ENCODE data around the gene CCDC3.

CCDC3 gene

GRCh38 chr10:12919574-12919973 is 81.9 kb downstream of the CCDC3 start:
- no peak for DNase-seq

GRCh38 chr10:12916587-12916986 is 84.9 kb downstream of the CCDC3 start:
- DNase-seq = no peak

- no peak for DNase-seq
Observed at GRCh38 chr10:12915637-12916168, 85.8 kb downstream of the CCDC3 start.

GRCh38 chr10:12914111-12914510 is 87.4 kb downstream of the CCDC3 start:
- no peak for DNase-seq

- DNase-seq = no peak
Observed at GRCh38 chr10:12911795-12912194, 89.7 kb downstream of the CCDC3 start.

- DNase-seq = no peak
Observed at GRCh38 chr10:12910835-12911234, 90.7 kb downstream of the CCDC3 start.

- DNase-seq = no peak
Observed at GRCh38 chr10:12909836-12910185, 91.7 kb downstream of the CCDC3 start.

- no peak for DNase-seq
Observed at GRCh38 chr10:12909182-12909835, 92.2 kb downstream of the CCDC3 start.

GRCh38 chr10:12908773-12909172 is 92.7 kb downstream of the CCDC3 start:
- no peak for DNase-seq

- DNase-seq = no peak
Observed at GRCh38 chr10:12907656-12908055, 93.9 kb downstream of the CCDC3 start.

GRCh38 chr10:12906051-12906541 is 95.4 kb downstream of the CCDC3 start:
- no peak for DNase-seq

- DNase-seq = no peak
Observed at GRCh38 chr10:12905067-12905466, 96.4 kb downstream of the CCDC3 start.

- no peak for DNase-seq
Observed at GRCh38 chr10:12902851-12903358, 98.6 kb downstream of the CCDC3 start.

- DNase-seq = peak; percentile 5 to 22
Observed at GRCh38 chr10:12902135-12902572, 99.4 kb downstream of the CCDC3 start.

GRCh38 chr10:12899546-12899945 is 102.0 kb downstream of the CCDC3 start:
- DNase-seq = no peak

GRCh38 chr10:12898271-12898670 is 103.2 kb downstream of the CCDC3 start:
- no peak for DNase-seq

GRCh38 chr10:12897278-12897677 is 104.2 kb downstream of the CCDC3 start:
- no peak for DNase-seq

GRCh38 chr10:12896251-12896650 is 105.3 kb downstream of the CCDC3 start:
- no peak for DNase-seq

GRCh38 chr10:12892924-12893323 is 108.6 kb downstream of the CCDC3 start:
- no peak for DNase-seq

- no peak for DNase-seq
Observed at GRCh38 chr10:12890958-12891357, 110.6 kb downstream of the CCDC3 start.

GRCh38 chr10:12888470-12888869 is 113.0 kb downstream of the CCDC3 start:
- DNase-seq = no peak

- no peak for DNase-seq
Observed at GRCh38 chr10:12887780-12888179, 113.7 kb downstream of the CCDC3 start.

GRCh38 chr10:12884851-12885250 is 116.7 kb downstream of the CCDC3 start:
- no peak for DNase-seq

GRCh38 chr10:12880423-12880822 is 121.1 kb downstream of the CCDC3 start:
- no peak for DNase-seq

GRCh38 chr10:12877150-12877549 is 124.4 kb downstream of the CCDC3 start:
- no peak for DNase-seq
